HepG2 (cell line): ENCODE results near the gene GAL3ST2.

Experiments
- EZH2 ChIP-seq: conservative IDR thresholded peaks from 2 replicates; pipeline ENCODE4 v1.6.1; 2012; ENCODE audit warnings: mild to moderate bottlenecking, low read depth, low read length, moderate library complexity
- GPN1 ChIP-seq: sonication (generic); formaldehyde crosslinking; IDR thresholded peaks from 2 replicates; pipeline ENCODE4 v1.5.1; 2020; ENCODE audit warnings: missing genetic modification reagents, borderline replicate concordance
- KAT7 ChIP-seq: IDR thresholded peaks from 2 replicates; pipeline ENCODE4 v1.6.1; 2018; ENCODE audit warnings: borderline replicate concordance, missing compliant biosample characterization
- NFYB ChIP-seq: sonication (generic); formaldehyde crosslinking; IDR thresholded peaks from 2 replicates; pipeline ENCODE4 v1.4.0; 2020; ENCODE audit warnings: missing genetic modification reagents
- POLR2A ChIP-seq, 2 experiments: IDR thresholded peaks; 2 replicates each; pipeline ENCODE4 v1.6.1; 2011; ENCODE audit warnings: low read depth in 2 of 2, low read length in 2 of 2, mild to moderate bottlenecking in 1 of 2, moderate library complexity in 1 of 2; ENCODE audit not compliant: insufficient read depth in 1 of 2
- POLR2AphosphoS5 ChIP-seq: IDR thresholded peaks from 2 replicates; pipeline ENCODE4 v1.6.1; 2012; ENCODE audit warnings: low read depth, low read length
- RFX5 ChIP-seq: IDR thresholded peaks from 2 replicates; pipeline ENCODE4 v1.6.1; 2011; ENCODE audit warnings: low read depth, low read length, improper control_type of control experiment
- SMC3 ChIP-seq: IDR thresholded peaks from 2 replicates; pipeline ENCODE4 v1.6.1; 2011; ENCODE audit warnings: low read length, improper control_type of control experiment
- SP1 ChIP-seq, 2 experiments: fragments of 450-650 bp in 1 of 2; sonication (generic) in 1 of 2; formaldehyde crosslinking in 1 of 2; IDR thresholded peaks; 2 replicates each; pipeline versions ENCODE4 v1.4.0 to v1.6.1; 2016 to 2020; ENCODE audit warnings: missing genetic modification reagents in 1 of 2
- ZMAT3 ChIP-seq: sonication (generic); formaldehyde crosslinking; conservative IDR thresholded peaks from 2 replicates; pipeline ENCODE4 v1.7.0; 2021; ENCODE audit warnings: missing genetic modification reagents
- TF ChIP-seq, protein P1 (sequence below): sonication (generic); formaldehyde crosslinking; IDR thresholded peaks from 2 replicates; pipeline ENCODE4 v1.4.0; 2020; ENCODE audit warnings: missing genetic modification reagents, borderline replicate concordance
- TF ChIP-seq, protein P2 (sequence below): sonication (generic); formaldehyde crosslinking; IDR thresholded peaks from 2 replicates; pipeline ENCODE4 v1.4.0; 2020; ENCODE audit warnings: missing genetic modification reagents, mild to moderate bottlenecking, borderline replicate concordance

DNA sequence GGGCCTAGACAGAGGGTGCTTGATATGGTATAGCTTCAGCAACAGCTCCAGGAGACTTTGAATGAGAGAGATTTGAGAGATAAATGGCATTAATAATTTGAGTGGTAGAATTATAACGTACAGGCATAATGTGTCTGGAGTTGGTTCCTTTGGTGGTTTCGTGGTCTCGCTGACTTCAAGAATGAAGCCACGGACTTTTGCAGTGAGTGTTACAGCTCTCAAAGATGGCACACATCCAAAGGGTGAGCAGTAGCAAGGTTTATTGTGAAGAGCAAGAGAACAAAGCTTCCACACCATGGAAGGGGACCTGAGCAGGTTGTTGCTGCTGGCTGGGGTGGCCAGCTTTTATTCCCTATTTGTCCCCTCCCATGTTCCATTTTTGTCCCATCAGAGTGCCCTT, 59.0 kb downstream of the GAL3ST2 start:
- no peak for TF ChIP-seq NFYB (CRISPR knock-in tag)
- no peak for TF ChIP-seq SP1 (IDR thresholded peaks at IDR 0.05)
- no peak for TF ChIP-seq SP1 (CRISPR knock-in tag; IDR thresholded peaks at IDR 0.05)
- TF ChIP-seq ZMAT3: no peak
- TF ChIP-seq POLR2A (IDR thresholded peaks at IDR 0.05; ENCODE audit: insufficient read depth in 1 of 2, low read depth in 2 of 2, low read length in 2 of 2): no peak
- TF ChIP-seq, protein P1, sequence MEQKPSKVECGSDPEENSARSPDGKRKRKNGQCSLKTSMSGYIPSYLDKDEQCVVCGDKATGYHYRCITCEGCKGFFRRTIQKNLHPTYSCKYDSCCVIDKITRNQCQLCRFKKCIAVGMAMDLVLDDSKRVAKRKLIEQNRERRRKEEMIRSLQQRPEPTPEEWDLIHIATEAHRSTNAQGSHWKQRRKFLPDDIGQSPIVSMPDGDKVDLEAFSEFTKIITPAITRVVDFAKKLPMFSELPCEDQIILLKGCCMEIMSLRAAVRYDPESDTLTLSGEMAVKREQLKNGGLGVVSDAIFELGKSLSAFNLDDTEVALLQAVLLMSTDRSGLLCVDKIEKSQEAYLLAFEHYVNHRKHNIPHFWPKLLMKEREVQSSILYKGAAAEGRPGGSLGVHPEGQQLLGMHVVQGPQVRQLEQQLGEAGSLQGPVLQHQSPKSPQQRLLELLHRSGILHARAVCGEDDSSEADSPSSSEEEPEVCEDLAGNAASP (CRISPR knock-in tag): no peak
- no peak for TF ChIP-seq KAT7 (CRISPR knock-in tag)
- TF ChIP-seq, protein P2, sequence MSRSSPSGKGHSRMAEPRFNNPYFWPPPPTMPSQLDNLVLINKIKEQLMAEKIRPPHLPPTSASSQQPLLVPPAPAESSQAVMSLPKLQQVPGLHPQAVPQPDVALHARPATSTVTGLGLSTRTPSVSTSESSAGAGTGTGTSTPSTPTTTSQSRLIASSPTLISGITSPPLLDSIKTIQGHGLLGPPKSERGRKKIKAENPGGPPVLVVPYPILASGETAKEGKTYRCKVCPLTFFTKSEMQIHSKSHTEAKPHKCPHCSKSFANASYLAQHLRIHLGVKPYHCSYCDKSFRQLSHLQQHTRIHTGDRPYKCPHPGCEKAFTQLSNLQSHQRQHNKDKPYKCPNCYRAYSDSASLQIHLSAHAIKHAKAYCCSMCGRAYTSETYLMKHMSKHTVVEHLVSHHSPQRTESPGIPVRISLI (CRISPR knock-in tag): no peak
- no peak for TF ChIP-seq RFX5
- TF ChIP-seq EZH2: no peak
- no peak for TF ChIP-seq GPN1 (CRISPR knock-in tag)
- no peak for TF ChIP-seq SMC3
- TF ChIP-seq POLR2AphosphoS5: no peak
